Neural cell (in vitro differentiated cells): ENCODE results near the gene PISD. TPM values are rescaled to one million over a fixed set of nuclear protein-coding genes. Genes with fewer than 3 reads are reported as not detected.
A peak's percentile ranks its signal among the peaks of the same experiment; 100 is the strongest.
"Not testable (repeated sequence)": the region's sequence is repeated elsewhere in the genome, so short reads cannot be mapped to it uniquely, and the experiment has no call there.

Experiments
- H2AFZ ChIP-seq: fragments of 200-600, 300-800 bp; sonication (generic), shearing (Covaris generic); 2 replicates; pipeline ENCODE4 v1.6.0; 2014; ENCODE audit warnings: low read depth, mild to moderate bottlenecking, antibody characterized with exemption, low read length, moderate library complexity
- H3F3A ChIP-seq: fragments of 200-600 bp; shearing (Covaris generic); 2 replicates; pipeline ENCODE4 v1.6.1; 2016; ENCODE audit warnings: mild to moderate bottlenecking, moderate library complexity, mixed read lengths, antibody characterized with exemption, low read length; ENCODE audit not compliant: insufficient read depth, poor library complexity, severe bottlenecking
- H3K27ac ChIP-seq: fragments of 200-600, 300-800 bp; sonication (generic), shearing (Covaris generic); 2 replicates; pipeline ENCODE4 v1.5.1; 2014; ENCODE audit warnings: mild to moderate bottlenecking, low read length, moderate library complexity
- H3K27me3 ChIP-seq: fragments of 300-800, 200-600 bp; sonication (generic), shearing (Covaris generic); 2 replicates; pipeline ENCODE4 v1.6.0; 2014; ENCODE audit warnings: mild to moderate bottlenecking, low read depth, low read length, moderate library complexity; ENCODE audit not compliant: insufficient read depth
- H3K36me3 ChIP-seq: fragments of 300-800, 200-600 bp; sonication (generic), shearing (Covaris generic); 2 replicates; pipeline ENCODE4 v1.5.1; 2014; ENCODE audit warnings: mild to moderate bottlenecking, antibody characterized with exemption, low read length, moderate library complexity; ENCODE audit not compliant: insufficient read depth
- H3K4me2 ChIP-seq: fragments of 300-800, 200-600 bp; sonication (generic), shearing (Covaris generic); 2 replicates; pipeline ENCODE4 v1.6.0; 2014; ENCODE audit warnings: mild to moderate bottlenecking, low read length
- H3K4me3 ChIP-seq: fragments of 300-800, 200-600 bp; sonication (generic), shearing (Covaris generic); 2 replicates; pipeline ENCODE4 v1.5.1; 2014; ENCODE audit warnings: mild to moderate bottlenecking, low read length, moderate library complexity
- H3K79me2 ChIP-seq: fragments of 200-600 bp; shearing (Covaris generic); replicated peaks from 2 replicates; pipeline ENCODE4 v1.6.0; 2014; ENCODE audit warnings: mild to moderate bottlenecking, low read length, moderate library complexity; ENCODE audit not compliant: insufficient read depth
- H3K9ac ChIP-seq: fragments of 300-800, 200-600 bp; sonication (generic), shearing (Covaris generic); 2 replicates; pipeline ENCODE4 v1.6.1; 2016; ENCODE audit warnings: mild to moderate bottlenecking, low read length, mixed read lengths
- H3K9me2 ChIP-seq: fragments of 200-600 bp; shearing (Covaris generic); 2 replicates; pipeline ENCODE4 v1.6.1; 2016; ENCODE audit warnings: mild to moderate bottlenecking, low read length, mixed read lengths; ENCODE audit not compliant: insufficient read depth
- H3K9me3 ChIP-seq: fragments of 200-600, 300-800 bp; sonication (generic), shearing (Covaris generic); 2 replicates; pipeline ENCODE4 v1.6.1; 2016; ENCODE audit warnings: mild to moderate bottlenecking, mixed run types, low read length, moderate library complexity, mixed read lengths
- H4K20me1 ChIP-seq: fragments of 200-600 bp; shearing (Covaris generic); 2 replicates; pipeline ENCODE4 v1.6.1; 2016; ENCODE audit warnings: mild to moderate bottlenecking, mixed run types; ENCODE audit not compliant: insufficient read depth
- CTCF ChIP-seq: fragments of 450-650 bp; IDR thresholded peaks from 2 replicates; pipeline ENCODE4 v1.5.1; 2014; ENCODE audit warnings: antibody characterized with exemption, mild to moderate bottlenecking, moderate library complexity; ENCODE audit not compliant: poor library complexity, severe bottlenecking
- EP300 ChIP-seq: fragments of 450-650 bp; conservative IDR thresholded peaks from 2 replicates; pipeline ENCODE4 v1.6.1; 2014; ENCODE audit warnings: antibody characterized with exemption, mild to moderate bottlenecking, moderate library complexity; ENCODE audit not compliant: poor library complexity, severe bottlenecking
- EZH2 ChIP-seq: fragments of 200-600, 300-800 bp; shearing (Covaris generic), sonication (generic); IDR thresholded peaks from 2 replicates; pipeline ENCODE4 v1.6.1; 2014; ENCODE audit warnings: antibody characterized with exemption, low read length, borderline replicate concordance, mild to moderate bottlenecking; ENCODE audit not compliant: insufficient read depth, poor library complexity, severe bottlenecking
- MXI1 ChIP-seq: fragments of 450-650 bp; conservative IDR thresholded peaks from 2 replicates; pipeline ENCODE4 v1.6.1; 2014; ENCODE audit warnings: antibody characterized with exemption, mild to moderate bottlenecking; ENCODE audit not compliant: poor library complexity, severe bottlenecking
- POLR2AphosphoS5 ChIP-seq: IDR thresholded peaks from 2 replicates; pipeline ENCODE4 v1.6.1; 2012
- RAD21 ChIP-seq: fragments of 450-650 bp; conservative IDR thresholded peaks from 2 replicates; pipeline ENCODE4 v1.6.1; 2014; ENCODE audit warnings: antibody characterized with exemption, mild to moderate bottlenecking, moderate library complexity
- REST ChIP-seq: IDR thresholded peaks from 2 replicates; pipeline ENCODE4 v1.6.1; 2012; ENCODE audit warnings: borderline replicate concordance
- SMC3 ChIP-seq: fragments of 450-650 bp; conservative IDR thresholded peaks from 2 replicates; pipeline ENCODE4 v1.6.1; 2014; ENCODE audit warnings: antibody characterized with exemption, mild to moderate bottlenecking, moderate library complexity; ENCODE audit not compliant: poor library complexity
- TAF1 ChIP-seq: IDR thresholded peaks from 2 replicates; pipeline ENCODE4 v1.6.1; 2012; ENCODE audit warnings: low read depth
- polyA minus RNA-seq: library from RNA; depleted of rRNA, polyadenylated mRNA; stranded (reverse); fragments of >200 nt; gene quantifications from 2 replicates; pipeline ENCODE4 v1.2.3, GENCODE V29; 2014
- polyA plus RNA-seq: library from polyadenylated mRNA; depleted of rRNA; stranded (reverse); fragments of >200 nt; gene quantifications from 2 replicates; pipeline ENCODE4 v1.2.3, GENCODE V29; 2014

Gene PISD
- polyA plus RNA-seq (50.9 and 62.3 TPM in 2 replicates), polyA minus RNA-seq (36.3 and 39.9 TPM in 2 replicates)

DNA sequence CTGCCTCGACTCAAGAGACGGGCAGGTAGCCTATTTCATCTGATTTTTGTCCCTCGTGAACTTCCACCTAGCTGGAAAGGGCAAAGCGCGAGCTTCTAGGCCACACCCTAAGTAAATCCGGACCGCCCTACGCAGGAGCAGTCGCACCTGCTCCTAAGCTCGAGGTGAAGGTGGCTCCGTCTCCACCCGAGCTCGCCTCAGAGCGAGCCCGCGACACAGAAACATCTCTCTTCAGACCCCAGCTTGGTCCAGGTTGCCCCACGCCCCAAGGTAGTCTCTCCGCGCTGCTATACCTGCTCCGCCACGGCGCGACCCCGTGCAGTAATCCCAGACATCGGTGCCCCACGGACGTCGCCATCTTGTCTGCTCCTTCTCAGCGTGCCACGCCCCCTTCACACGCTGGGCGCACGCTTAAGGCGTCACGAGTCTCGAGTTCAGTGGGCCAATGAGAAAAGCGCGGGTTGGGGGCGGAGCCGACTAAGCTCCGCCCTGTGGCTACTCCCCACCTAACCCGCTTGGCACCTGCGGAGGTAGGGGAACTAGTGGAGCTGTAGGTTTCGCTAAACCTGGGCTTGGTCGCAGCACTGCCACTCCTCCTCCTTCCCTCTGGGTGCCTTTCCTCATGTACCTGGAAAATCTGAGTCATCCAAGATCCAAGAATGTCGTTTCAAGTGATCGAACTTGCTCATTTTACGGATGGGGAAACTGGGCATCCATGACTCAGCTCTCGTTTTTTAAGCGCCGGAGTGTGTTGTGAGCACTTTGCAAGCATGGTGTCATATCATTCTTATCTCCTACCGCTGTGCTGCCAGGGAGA is at the start of gene PISD:
PISD (minus strand) TSS at position 365 of the 817 bp plus-strand sequence; CDS start at position 358, 7 bp downstream.
- Histone ChIP-seq H3K9me2 (no peaks in the 10 kb centered on the region), H3K9ac (peak within 1 kb of the TSS; percentile 80), H3K27me3 (no peaks in the 10 kb centered on the region), H3K4me2 (peak within 1 kb of the TSS; percentile 96), H3K36me3 (no peaks in the 10 kb centered on the region), H2AFZ (peak within 1 kb of the TSS; percentile 86), H3K79me2 (peaks cover 40% of the 10 kb centered on the region), H3F3A (no peaks in the 10 kb centered on the region), H4K20me1 (no peaks in the 10 kb centered on the region), H3K4me3 (peak within 1 kb of the TSS; percentile 89), H3K9me3 (no peaks in the 10 kb centered on the region), H3K27ac (peak within 1 kb of the TSS; percentile 66)
- TF ChIP-seq CTCF = peak; percentile 10
- TF ChIP-seq EP300 = peak; percentile 41
- TF ChIP-seq POLR2AphosphoS5 = peak; percentile 95
- peak; percentile 69 for TF ChIP-seq REST
- no peak for TF ChIP-seq EZH2
- peak; percentile 19 for TF ChIP-seq TAF1
- TF ChIP-seq MXI1 = peak; percentile 99
- TF ChIP-seq SMC3 = peak; percentile 47
- peak; percentile 26 for TF ChIP-seq RAD21

GRCh38 chr22:31711226-31711625 is 49.2 kb upstream of the PISD start:
- not testable (repeated sequence) for H3K9me2 ChIP-seq, H3F3A ChIP-seq, H3K27me3 ChIP-seq, H3K9ac ChIP-seq, H4K20me1 ChIP-seq, H3K4me2 ChIP-seq, H3K27ac ChIP-seq, H3K9me3 ChIP-seq, H3K4me3 ChIP-seq, H3K79me2 ChIP-seq, H2AFZ ChIP-seq, H3K36me3 ChIP-seq
